Adrenal gland (tissue), 12 donors: ENCODE measurements around the gene CCNQ. TPM values are rescaled to one million over a fixed set of nuclear protein-coding genes. Genes with fewer than 3 reads are reported as not detected.

Source experiments
- DNase-seq, 7 donors: peaks; one replicate each; pipeline ENCODE4 v3.0.0-alpha.2; 2019 to 2020
- H3K27ac ChIP-seq, 5 donors: fragments of 200-600 bp; sonication (generic) in 4 of 5; 1 replicate in 3 of 5; 2 replicates in 2 of 5; pipeline versions ENCODE4 v1.5.1 to v1.8.0; 2016 to 2020; ENCODE audit warnings: mild to moderate bottlenecking in 1 of 5
- H3K27me3 ChIP-seq: fragments of 200-600 bp; 2 replicates; pipeline ENCODE4 v1.8.0; 2021
- H3K36me3 ChIP-seq, 2 donors: fragments of 200-600 bp; replicated peaks in 1 of 2; 1 replicate in 1 of 2; 2 replicates in 1 of 2; pipeline versions ENCODE4 v1.5.1 to v1.8.0; 2018 to 2022
- H3K4me1 ChIP-seq, 2 donors: fragments of 200-600 bp; replicated peaks in 1 of 2; 1 replicate in 1 of 2; 2 replicates in 1 of 2; pipeline versions ENCODE4 v1.5.1 to v1.8.0; 2018 to 2021
- H3K4me3 ChIP-seq, 4 donors: fragments of 200-600 bp; sonication (generic) in 3 of 4; one replicate each; pipeline ENCODE4 v1.5.1; 2016 to 2018
- H3K9me3 ChIP-seq, 3 donors: fragments of 200-600 bp; sonication (generic) in 1 of 3; replicated peaks in 1 of 3; 1 replicate in 2 of 3; 2 replicates in 1 of 3; pipeline versions ENCODE4 v1.5.1 to v1.8.0; 2016 to 2021
- CTCF ChIP-seq, 6 experiments: fragments of 450-650 bp in 4 of 6; fragments of 200-600 bp in 2 of 6; sonication (generic) in 1 of 6; IDR thresholded peaks; 1 replicate in 5 of 6; 2 replicates in 1 of 6; pipeline versions ENCODE4 v1.5.1 to v1.8.0; 2016 to 2021; ENCODE audit warnings: antibody characterized with exemption in 6 of 6, mild to moderate bottlenecking in 2 of 6, moderate library complexity in 1 of 6
- POLR2A ChIP-seq, 2 donors: fragments of 450-650 bp; IDR thresholded peaks; one replicate each; pipeline ENCODE4 v1.6.1; 2017; ENCODE audit warnings: antibody characterized with exemption in 2 of 2, mild to moderate bottlenecking in 2 of 2, moderate library complexity in 1 of 2
- WGBS, 4 donors: extraction: QIAGEN DNeasy Blood & Tissue Kit in 2 of 4; methylation state at CpG; one replicate each; pipeline versions ENCODE4 v1.1.5 to v1.1.7; 2013 to 2017; 5-methylcytosine and 5-hydroxymethylcytosine counted together
- intact Hi-C, 2 donors: fragments of 100-400 bp; cut with DNase I; formaldehyde crosslinking; loops; one replicate each; pipeline versions ENCODE4 v1.14.1 to v1.15.0; 2022 to 2023
- polyA plus RNA-seq, 3 donors: library from polyadenylated mRNA; stranded (reverse); fragments of 200-250 nt in 2 of 3; fragments of 350-450 nt in 1 of 3; fragmentation: Illumina TruSeq in 1 of 3; extraction: RNeasy Lipid Tissue Mini Kit (QIAGEN cat#74804) in 1 of 3; gene quantifications; one replicate each; pipeline ENCODE4 v1.2.3, GENCODE V29; 2013 to 2014
- total RNA-seq, 9 donors: library from RNA; depleted of rRNA in 4 of 9; stranded (reverse); fragments of >200 nt in 4 of 9; fragments of 120-200 nt in 1 of 9; fragmentation: NEBNext Ultra II Directional in 1 of 9; extraction: Animal tissue kit (Norgen Biotek cat#: 25700) in 1 of 9; gene quantifications; one replicate each; pipeline versions ENCODE4 v1.1.0 to v1.2.4, GENCODE V29; 2013 to 2023
- donor health status: healthy with polysubstance abuse.
- donor health status: Bipolar disorder and iron deficiency.
- donor health status: DM: yes; HTN: yes; CAD: no.
- donor health status: DM: no; HTN: no; CAD: no.
- donor health status: DM: no; HTN: no; CAD: no.
- donor health status: DM: yes; HTN: yes; CAD: no.

CCNQ gene
- total and polyA plus RNA-seq, 12 donors = 13.2 to 48.5 (median 24.2) TPM

- TF ChIP-seq CTCF (IDR thresholded peaks at IDR 0.05) = no peak
- TF ChIP-seq POLR2A (IDR thresholded peaks at IDR 0.05) = no peak
- DNase-seq = no peak
- no peak overlapping the region for H3K4me3 ChIP-seq
- H3K27me3 ChIP-seq = peaks cover 12% of the 10 kb centered on the region
- H3K9me3 ChIP-seq = no peaks in the 10 kb centered on the region
- WGBS, 4 donors = 74 to 81% (median 79%) methylated on average over 15 to 18 of the region's 18 CpGs
- intact Hi-C loops = no loop called here
- H3K36me3 ChIP-seq = no peaks in the 10 kb centered on the region
- H3K4me1 ChIP-seq = no peaks in the 10 kb centered on the region
- no peak overlapping the region for H3K27ac ChIP-seq
These were observed 20.6 kb downstream of the CCNQ start for GRCh38 chrX:153578200-153578835.

- no peak for DNase-seq
- WGBS, 4 donors = 78 to 88% methylated on average over 6 of the region's 6 CpGs; no CpG with 5 or more reads in 2 of the 4 donors
- no peaks in the 10 kb centered on the region for H3K36me3 ChIP-seq
- no peak overlapping the region for H3K27ac ChIP-seq
- H3K4me3 ChIP-seq = no peak overlapping the region
- intact Hi-C loops = no loop called here
- TF ChIP-seq CTCF (IDR thresholded peaks at IDR 0.05) (no peak), POLR2A (IDR thresholded peaks at IDR 0.05) (no peak)
- peaks cover 22% of the 10 kb centered on the region for H3K27me3 ChIP-seq
- no peaks in the 10 kb centered on the region for H3K4me1 ChIP-seq
- no peaks in the 10 kb centered on the region for H3K9me3 ChIP-seq
These were observed 22.0 kb downstream of the CCNQ start for GRCh38 chrX:153576961-153577360.

GRCh38 chrX:153576239-153576870 lies 22.6 kb downstream of the CCNQ start:
- Histone ChIP-seq H3K4me1 (no peaks in the 10 kb centered on the region), H3K27ac (no peak overlapping the region), H3K27me3 (peaks cover 23% of the 10 kb centered on the region), H3K36me3 (no peaks in the 10 kb centered on the region), H3K4me3 (no peak overlapping the region), H3K9me3 (no peaks in the 10 kb centered on the region)
- DNase-seq = no peak
- WGBS, 4 donors = 54 to 81% (median 67%) methylated on average over 2 to 10 of the region's 10 CpGs
- TF ChIP-seq POLR2A (IDR thresholded peaks at IDR 0.05) = no peak
- TF ChIP-seq CTCF (IDR thresholded peaks at IDR 0.05) = no peak
- intact Hi-C loops = no loop called here

- Histone ChIP-seq H3K27ac (no peak overlapping the region), H3K9me3 (no peaks in the 10 kb centered on the region), H3K36me3 (no peaks in the 10 kb centered on the region), H3K4me3 (no peak overlapping the region), H3K4me1 (no peaks in the 10 kb centered on the region), H3K27me3 (peaks cover 17% of the 10 kb centered on the region)
- DNase-seq = no peak
- no peak for TF ChIP-seq CTCF (IDR thresholded peaks at IDR 0.05)
- TF ChIP-seq POLR2A (IDR thresholded peaks at IDR 0.05) = no peak
- intact Hi-C loops = no loop called here
- 67 to 100% (median 82%) methylated on average over 1 to 4 of the region's 4 CpGs for WGBS, 4 donors
These were observed 25.0 kb downstream of the CCNQ start for GRCh38 chrX:153573984-153574383.
